HT-29 (cell line): ENCODE measurements around the gene GFRA1. TPM values are rescaled to one million over a fixed set of nuclear protein-coding genes. Genes with fewer than 3 reads are reported as not detected.

Experiments
- DNase-seq: peaks from one replicate; pipeline ENCODE4 v3.0.0-alpha.2; 2015; ENCODE audit warnings: low spot score
- total RNA-seq: library from RNA; depleted of rRNA; stranded (reverse); fragments of >200 nt; shearing (Covaris generic); gene quantifications from 2 replicates; pipeline ENCODE4 v1.2.3, GENCODE V29; 2014

Gene GFRA1
- total RNA-seq, 1 experiment from 2014 or later, result not detected

GRCh38 chr10:116130006-116130405 is 143.0 kb downstream of the GFRA1 start:
- no peak for DNase-seq

GRCh38 chr10:116126954-116127695 is 145.9 kb downstream of the GFRA1 start:
- DNase-seq, result no peak

GRCh38 chr10:116126239-116126638 is 146.8 kb downstream of the GFRA1 start:
- DNase-seq, result no peak

GRCh38 chr10:116125180-116125579 is 147.8 kb downstream of the GFRA1 start:
- DNase-seq, result no peak

- no peak for DNase-seq
These were observed 148.2 kb downstream of the GFRA1 start for GRCh38 chr10:116124777-116125176.

GRCh38 chr10:116122664-116123063 is 150.3 kb downstream of the GFRA1 start:
- DNase-seq, result no peak

- DNase-seq, result no peak
These were observed 151.1 kb downstream of the GFRA1 start for GRCh38 chr10:116121640-116122525.

GRCh38 chr10:116120688-116121455 is 152.1 kb downstream of the GFRA1 start:
- DNase-seq, result no peak

GRCh38 chr10:116118847-116119246 is 154.2 kb downstream of the GFRA1 start:
- DNase-seq, result no peak

- DNase-seq, result no peak
These were observed 157.2 kb downstream of the GFRA1 start for GRCh38 chr10:116115797-116116196.

- DNase-seq, result no peak
These were observed 157.9 kb downstream of the GFRA1 start for GRCh38 chr10:116115036-116115641.

- DNase-seq, result no peak
These were observed 159.1 kb downstream of the GFRA1 start for GRCh38 chr10:116113721-116114501.

- DNase-seq, result no peak
These were observed 160.5 kb downstream of the GFRA1 start for GRCh38 chr10:116112232-116113231.

- no peak for DNase-seq
These were observed 161.4 kb downstream of the GFRA1 start for GRCh38 chr10:116111483-116112095.

GRCh38 chr10:116110736-116111135 is 162.3 kb downstream of the GFRA1 start:
- DNase-seq, result no peak

- no peak for DNase-seq
These were observed 163.1 kb downstream of the GFRA1 start for GRCh38 chr10:116109881-116110280.

GRCh38 chr10:116109481-116109880 is 163.5 kb downstream of the GFRA1 start:
- no peak for DNase-seq

GRCh38 chr10:116108095-116108494 is 164.9 kb downstream of the GFRA1 start:
- no peak for DNase-seq

- no peak for DNase-seq
These were observed 166.4 kb downstream of the GFRA1 start for GRCh38 chr10:116106611-116107010.
